Activated CD8-positive, alpha-beta T cell treated with anti-CD3 and anti-CD28 coated beads for 36 hours (primary cell): ENCODE measurements around the gene SLCO2A1. TPM values are rescaled to one million over a fixed set of nuclear protein-coding genes. Genes with fewer than 3 reads are reported as not detected.

Experiments
- ATAC-seq: fragments of 200-7000 bp; cut with Tn5 transposase; one replicate; pipeline ENCODE4 v1.10.0; 2021; ENCODE audit warnings: mild to moderate bottlenecking, moderate library complexity
- CTCF ChIA-PET: fragments of 350-600 bp; sonication (Branson Sonifier 250); formaldehyde crosslinking; loops from one replicate; lab custom pipeline; 2021; ENCODE audit warnings: antibody characterized with exemption; lab: Charles Lee
- POLR2A ChIA-PET: fragments of 350-600 bp; sonication (Branson Sonifier 250); formaldehyde crosslinking; loops from one replicate; lab custom pipeline; 2021; ENCODE audit warnings: antibody characterized with exemption; lab: Charles Lee
- DNase-seq: peaks from one replicate; pipeline ENCODE4 v3.0.0-alpha.2; 2020
- H3K27ac Mint-ChIP-seq: one replicate; pipeline ENCODE4 v1.8.0; 2021; ENCODE audit warnings: mild to moderate bottlenecking, mixed read lengths
- H3K27me3 Mint-ChIP-seq: one replicate; pipeline ENCODE4 v1.8.0; 2021; ENCODE audit warnings: mixed read lengths
- H3K36me3 Mint-ChIP-seq: one replicate; pipeline ENCODE4 v1.8.0; 2021; ENCODE audit warnings: low read depth, mixed read lengths
- H3K4me1 Mint-ChIP-seq: one replicate; pipeline ENCODE4 v1.8.0; 2021; ENCODE audit warnings: low read depth, mixed read lengths
- H3K4me3 Mint-ChIP-seq: one replicate; pipeline ENCODE4 v1.8.0; 2021; ENCODE audit warnings: mild to moderate bottlenecking, moderate library complexity, mixed read lengths
- H3K9me3 Mint-ChIP-seq: one replicate; pipeline ENCODE4 v1.8.0; 2021; ENCODE audit warnings: mixed read lengths
- CTCF ChIP-seq: fragments of 200-600 bp; IDR thresholded peaks from one replicate; pipeline ENCODE4 v1.8.0; 2022; ENCODE audit warnings: antibody characterized with exemption, mild to moderate bottlenecking
- intact Hi-C: fragments of 100-400 bp; cut with micrococcal nuclease; formaldehyde crosslinking; loops from one replicate; pipeline ENCODE4 v1.10.0; 2022
- total RNA-seq, 2 experiments: library from RNA; stranded (reverse); gene quantifications; one replicate each; pipeline ENCODE4 v1.2.3, GENCODE V29; 2021

SLCO2A1 gene
- total RNA-seq, 2 experiments from 2014 or later = not detected

- H3K4me3 Mint-ChIP-seq = no peak overlapping the region
- ATAC-seq (no peak), DNase-seq (no peak)
- H3K9me3 Mint-ChIP-seq = peaks cover 4% of the 10 kb centered on the region
- H3K36me3 Mint-ChIP-seq = no peaks in the 10 kb centered on the region
- H3K27ac Mint-ChIP-seq = no peak overlapping the region
- intact Hi-C loops = no loop called here
- no peaks in the 10 kb centered on the region for H3K4me1 Mint-ChIP-seq
- POLR2A ChIA-PET = no interaction called here
- TF ChIP-seq CTCF = no peak
- CTCF ChIA-PET = no interaction called here
- peaks cover 7% of the 10 kb centered on the region for H3K27me3 Mint-ChIP-seq
These were observed 21.0 kb downstream of the SLCO2A1 start for GRCh38 chr3:134008630-134009156.

GRCh38 chr3:134007819-134008218 lies 21.9 kb downstream of the SLCO2A1 start:
- Mint-ChIP-seq H3K4me1 (no peaks in the 10 kb centered on the region), H3K27ac (no peak overlapping the region), H3K36me3 (no peaks in the 10 kb centered on the region), H3K27me3 (peaks cover 7% of the 10 kb centered on the region), H3K4me3 (no peak overlapping the region), H3K9me3 (peaks cover 4% of the 10 kb centered on the region)
- CTCF ChIA-PET = no interaction called here
- no peak for DNase-seq
- no peak for ATAC-seq
- POLR2A ChIA-PET = no interaction called here
- no peak for TF ChIP-seq CTCF
- intact Hi-C loops = no loop called here

- intact Hi-C loops = no loop called here
- no peak for DNase-seq
- H3K27me3 Mint-ChIP-seq = peaks cover 2% of the 10 kb centered on the region
- no peak overlapping the region for H3K4me3 Mint-ChIP-seq
- H3K36me3 Mint-ChIP-seq = no peaks in the 10 kb centered on the region
- POLR2A ChIA-PET = no interaction called here
- peaks cover 4% of the 10 kb centered on the region for H3K9me3 Mint-ChIP-seq
- no peak overlapping the region for H3K27ac Mint-ChIP-seq
- ATAC-seq = no peak
- no peaks in the 10 kb centered on the region for H3K4me1 Mint-ChIP-seq
- TF ChIP-seq CTCF = no peak
- CTCF ChIA-PET = no interaction called here
These were observed 24.9 kb downstream of the SLCO2A1 start for GRCh38 chr3:134004841-134005240.

- DNase-seq (no peak), ATAC-seq (no peak)
- ChIA-PET CTCF (no interaction called here), POLR2A (no interaction called here)
- H3K4me3 Mint-ChIP-seq = no peak overlapping the region
- H3K36me3 Mint-ChIP-seq = no peaks in the 10 kb centered on the region
- H3K27me3 Mint-ChIP-seq = no peaks in the 10 kb centered on the region
- H3K27ac Mint-ChIP-seq = no peak overlapping the region
- intact Hi-C loops = no loop called here
- peaks cover 4% of the 10 kb centered on the region for H3K9me3 Mint-ChIP-seq
- H3K4me1 Mint-ChIP-seq = no peaks in the 10 kb centered on the region
- no peak for TF ChIP-seq CTCF
These were observed 26.7 kb downstream of the SLCO2A1 start for GRCh38 chr3:134003066-134003465.

DNA sequence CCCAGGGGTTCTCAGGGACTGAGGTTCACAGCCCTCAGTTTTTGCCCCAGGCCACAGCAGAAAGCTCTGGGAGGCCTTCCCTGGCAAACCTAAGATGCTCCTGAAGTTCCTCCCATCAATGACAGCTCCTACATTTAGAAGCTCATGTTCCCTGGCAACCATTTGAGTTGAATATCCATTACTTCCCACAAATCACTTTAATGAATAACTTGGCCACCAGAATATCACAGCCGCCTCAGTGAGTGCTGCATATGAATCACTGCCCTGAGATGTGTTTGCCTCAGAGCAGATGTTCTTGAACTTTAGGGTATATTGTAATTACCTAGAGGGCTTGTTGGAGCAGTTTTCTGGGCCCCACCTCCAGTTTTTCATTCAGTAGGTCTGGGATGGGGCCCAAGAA lies 27.4 kb downstream of the SLCO2A1 start:
- Mint-ChIP-seq H3K27me3 (no peaks in the 10 kb centered on the region), H3K27ac (no peak overlapping the region), H3K36me3 (no peaks in the 10 kb centered on the region), H3K4me3 (no peak overlapping the region), H3K9me3 (peaks cover 4% of the 10 kb centered on the region), H3K4me1 (no peaks in the 10 kb centered on the region)
- POLR2A ChIA-PET = interaction anchor here (0.5 kb wide), 1 partner anchor 505 kb away, joined by 3 read pairs; no protein-coding TSS in a partner anchor
- no peak for ATAC-seq
- intact Hi-C loops = no loop called here
- TF ChIP-seq CTCF = no peak
- no peak for DNase-seq
- CTCF ChIA-PET = no interaction called here
